Adrenal gland (tissue), 5 donors: Measurements from ENCODE around the gene URI1.

Experiments
- CTCF ChIP-seq, 6 experiments: fragments of 450-650 bp in 4 of 6; fragments of 200-600 bp in 2 of 6; sonication (generic) in 1 of 6; IDR thresholded peaks; 1 replicate in 5 of 6; 2 replicates in 1 of 6; pipeline versions ENCODE4 v1.5.1 to v1.8.0; 2016 to 2021; ENCODE audit warnings: antibody characterized with exemption in 6 of 6, mild to moderate bottlenecking in 2 of 6, moderate library complexity in 1 of 6
- POLR2A ChIP-seq, 2 donors: fragments of 450-650 bp; IDR thresholded peaks; one replicate each; pipeline ENCODE4 v1.6.1; 2017; ENCODE audit warnings: antibody characterized with exemption in 2 of 2, mild to moderate bottlenecking in 2 of 2, moderate library complexity in 1 of 2
- donor health status: DM: no; HTN: no; CAD: no.

DNA sequence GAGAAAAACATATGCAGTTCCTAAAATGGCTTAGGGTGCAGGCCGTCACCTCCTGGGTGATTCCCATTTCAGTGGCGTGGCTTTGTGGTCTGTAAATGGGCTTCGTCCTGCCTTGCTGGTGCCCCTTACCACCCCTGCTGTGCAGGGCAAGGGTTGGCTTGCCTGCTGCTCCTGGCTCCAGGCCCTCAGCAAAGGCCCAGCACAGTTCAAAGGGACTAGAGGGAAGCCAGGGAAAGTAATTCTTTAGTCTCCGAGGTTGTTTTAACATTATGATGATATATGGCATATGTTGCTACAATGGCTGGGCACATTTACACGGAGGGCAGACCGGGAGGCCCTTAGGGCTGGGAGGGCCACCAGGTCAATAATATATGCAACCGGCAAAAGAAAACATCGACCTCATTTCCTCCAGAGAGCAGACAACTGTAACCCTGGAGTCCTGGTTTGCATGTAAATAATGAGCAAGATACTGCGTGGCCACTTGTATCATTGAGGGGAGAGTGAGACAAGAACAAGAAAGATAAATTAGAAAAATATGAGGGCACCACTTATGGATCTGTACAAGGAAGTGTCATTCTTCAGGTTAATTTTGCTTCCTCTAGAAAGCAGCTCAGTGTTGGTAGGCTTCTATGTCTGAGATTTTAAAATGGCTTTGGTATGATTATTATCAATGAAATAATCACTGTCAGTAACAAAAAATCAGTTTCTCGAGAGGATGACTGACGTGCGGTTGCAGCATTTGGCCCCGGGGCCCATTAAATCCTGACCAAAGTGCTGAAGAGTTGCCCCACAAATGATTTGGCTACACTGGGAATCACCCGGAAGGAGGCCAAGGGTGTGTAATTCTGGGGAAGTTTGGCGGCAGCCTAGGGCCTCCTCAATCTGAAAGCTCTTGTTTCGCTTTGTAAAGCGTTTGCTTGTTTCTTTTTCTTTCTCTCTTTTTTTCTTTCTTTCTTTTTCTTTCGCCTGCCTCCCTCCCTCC is 32.8 kb upstream of the URI1 start:
- TF ChIP-seq CTCF (IDR thresholded peaks at IDR 0.05) (no peak), POLR2A (IDR thresholded peaks at IDR 0.05) (no peak)
